ENCODE results near the gene RUVBL1.

DNA sequence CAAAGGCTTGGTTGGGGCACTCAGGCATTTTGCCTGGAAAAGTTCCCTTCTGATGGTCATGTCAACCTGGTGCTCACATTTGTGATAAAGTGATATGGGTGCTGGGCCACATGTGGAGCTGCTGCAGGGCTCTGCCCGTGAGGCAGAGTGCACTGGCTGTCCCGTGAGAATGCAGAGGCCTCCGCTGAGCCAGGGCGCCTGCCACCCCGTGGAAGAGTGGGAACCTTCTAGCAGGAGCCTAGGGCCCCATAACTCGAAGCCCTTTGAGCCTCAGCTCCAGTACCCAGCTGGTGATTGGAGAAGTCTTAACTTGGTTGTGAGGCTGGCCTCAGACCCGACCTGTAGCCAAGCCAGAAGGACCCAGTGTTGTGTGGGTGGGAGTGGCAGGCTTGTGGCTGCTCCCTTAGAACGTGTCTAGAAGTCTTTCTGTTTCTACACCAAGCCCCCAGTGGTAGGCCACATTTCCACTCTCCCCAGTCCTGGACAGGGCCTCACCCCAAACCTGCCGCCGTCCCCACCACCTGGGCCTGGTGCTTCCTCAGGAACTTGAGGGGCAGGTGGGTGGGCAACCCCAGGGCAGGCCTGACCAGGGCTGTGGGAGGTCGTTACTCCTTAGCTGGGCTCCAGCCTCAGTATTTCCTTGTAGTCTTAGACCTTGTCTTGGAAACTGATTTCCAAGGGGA, 51.7 kb downstream of the RUVBL1 start:
- no peak for TF ChIP-seq CTCF (IDR thresholded peaks at IDR 0.05; ENCODE audit: low read length)
- no peak for TF ChIP-seq EZH2phosphoT487 (IDR thresholded peaks at IDR 0.05; ENCODE audit: low read length)

All from MM.1S (cell line).